Colonic mucosa (tissue), 4 donors: ENCODE measurements around the gene SCAMP3. TPM values are rescaled to one million over a fixed set of nuclear protein-coding genes. Genes with fewer than 3 reads are reported as not detected.

ENCODE experiments used
- DNase-seq: peaks from one replicate; pipeline ENCODE4 v3.0.0-alpha.2; 2020
- H3K27ac ChIP-seq: fragments of 200-600 bp; one replicate; pipeline ENCODE4 v1.8.0; 2021
- H3K27me3 ChIP-seq: fragments of 200-600 bp; one replicate; pipeline ENCODE4 v1.8.0; 2021
- H3K36me3 ChIP-seq: fragments of 200-600 bp; one replicate; pipeline ENCODE4 v1.8.0; 2021
- H3K4me1 ChIP-seq: fragments of 200-600 bp; one replicate; pipeline ENCODE4 v1.8.0; 2021; ENCODE audit warnings: mild to moderate bottlenecking
- H3K4me3 ChIP-seq: fragments of 200-600 bp; one replicate; pipeline ENCODE4 v1.8.0; 2021
- H3K9ac ChIP-seq, 2 donors: one replicate each; pipeline ENCODE4 v1.7.0; 2013; ENCODE audit warnings: control low read depth in 2 of 2, low read depth in 2 of 2, low read length in 2 of 2
- H3K9me3 ChIP-seq: fragments of 200-600 bp; one replicate; pipeline ENCODE4 v1.8.0; 2021
- intact Hi-C: fragments of 100-400 bp; cut with DNase I; formaldehyde crosslinking; loops from one replicate; pipeline ENCODE4 v1.14.1; 2022
- total RNA-seq, 2 donors: library from RNA; stranded (reverse); fragmentation: NEBNext Ultra II Directional in 1 of 2; extraction: Animal tissue kit (Norgen Biotek cat#: 25700) in 1 of 2; gene quantifications; one replicate each; pipeline ENCODE4 v1.2.1, GENCODE V29; 2021
- TF ChIP-seq, protein P1 (sequence below): fragments of 200-600 bp; IDR thresholded peaks from one replicate; pipeline ENCODE4 v1.8.0; 2022; ENCODE audit warnings: antibody characterized with exemption, mild to moderate bottlenecking
- donor health status: healthy.
- donor health status: DM: no; HTN: no; CAD: no.
- donor health status: DM: no; HTN: no; CAD: no.

Gene SCAMP3
- total RNA-seq, 2 donors from 2014 or later = 41.5 to 67.7 TPM

DNA sequence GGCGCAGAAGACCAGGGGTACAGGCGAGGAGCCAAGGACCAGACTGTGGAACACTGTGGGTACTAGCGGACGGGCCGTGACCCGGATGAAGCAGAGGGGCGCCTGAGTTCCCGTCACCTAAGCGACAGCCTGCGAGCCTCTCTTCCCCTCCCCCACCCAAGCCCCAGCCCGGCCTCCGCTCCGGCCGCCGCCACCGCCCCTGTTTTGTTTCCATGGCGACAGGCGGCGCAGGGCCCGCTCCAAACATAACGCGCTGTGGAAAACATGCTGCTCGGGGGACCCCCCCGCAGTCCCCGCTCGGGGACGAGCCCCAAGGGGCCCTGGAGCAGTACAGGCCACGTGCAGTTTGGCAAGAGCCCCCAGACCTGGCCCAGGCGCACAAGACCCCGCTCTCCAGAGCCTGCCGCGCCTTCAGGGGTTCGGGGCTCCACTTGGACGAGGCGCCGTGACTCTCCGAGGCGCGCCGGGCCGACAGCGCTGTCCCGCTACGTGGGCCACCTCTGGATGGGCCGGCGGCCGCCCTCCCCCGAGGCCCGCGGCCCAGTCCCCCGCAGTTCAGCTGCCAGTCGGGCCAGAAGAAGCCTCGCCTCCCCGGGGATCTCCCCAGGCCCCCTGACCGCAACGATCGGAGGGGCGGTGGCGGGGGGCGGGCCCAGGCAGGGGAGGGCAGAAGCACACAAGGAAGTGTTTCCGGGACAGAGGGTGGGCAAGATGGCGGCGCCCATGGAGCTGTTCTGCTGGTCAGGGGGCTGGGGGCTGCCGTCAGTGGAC, 53.4 kb downstream of the SCAMP3 start, which contains the start of gene MTX1:
TSS of gene MTX1 (plus strand) at position 155 of the 771 bp plus-strand sequence. CDS start at position 265, 110 bp downstream.
- TF ChIP-seq, protein P1, sequence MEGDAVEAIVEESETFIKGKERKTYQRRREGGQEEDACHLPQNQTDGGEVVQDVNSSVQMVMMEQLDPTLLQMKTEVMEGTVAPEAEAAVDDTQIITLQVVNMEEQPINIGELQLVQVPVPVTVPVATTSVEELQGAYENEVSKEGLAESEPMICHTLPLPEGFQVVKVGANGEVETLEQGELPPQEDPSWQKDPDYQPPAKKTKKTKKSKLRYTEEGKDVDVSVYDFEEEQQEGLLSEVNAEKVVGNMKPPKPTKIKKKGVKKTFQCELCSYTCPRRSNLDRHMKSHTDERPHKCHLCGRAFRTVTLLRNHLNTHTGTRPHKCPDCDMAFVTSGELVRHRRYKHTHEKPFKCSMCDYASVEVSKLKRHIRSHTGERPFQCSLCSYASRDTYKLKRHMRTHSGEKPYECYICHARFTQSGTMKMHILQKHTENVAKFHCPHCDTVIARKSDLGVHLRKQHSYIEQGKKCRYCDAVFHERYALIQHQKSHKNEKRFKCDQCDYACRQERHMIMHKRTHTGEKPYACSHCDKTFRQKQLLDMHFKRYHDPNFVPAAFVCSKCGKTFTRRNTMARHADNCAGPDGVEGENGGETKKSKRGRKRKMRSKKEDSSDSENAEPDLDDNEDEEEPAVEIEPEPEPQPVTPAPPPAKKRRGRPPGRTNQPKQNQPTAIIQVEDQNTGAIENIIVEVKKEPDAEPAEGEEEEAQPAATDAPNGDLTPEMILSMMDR = no peak
- Histone ChIP-seq H3K27ac (peak within 1 kb of the TSS; percentile 91), H3K9me3 (no peaks in the 10 kb centered on the region)

DNA sequence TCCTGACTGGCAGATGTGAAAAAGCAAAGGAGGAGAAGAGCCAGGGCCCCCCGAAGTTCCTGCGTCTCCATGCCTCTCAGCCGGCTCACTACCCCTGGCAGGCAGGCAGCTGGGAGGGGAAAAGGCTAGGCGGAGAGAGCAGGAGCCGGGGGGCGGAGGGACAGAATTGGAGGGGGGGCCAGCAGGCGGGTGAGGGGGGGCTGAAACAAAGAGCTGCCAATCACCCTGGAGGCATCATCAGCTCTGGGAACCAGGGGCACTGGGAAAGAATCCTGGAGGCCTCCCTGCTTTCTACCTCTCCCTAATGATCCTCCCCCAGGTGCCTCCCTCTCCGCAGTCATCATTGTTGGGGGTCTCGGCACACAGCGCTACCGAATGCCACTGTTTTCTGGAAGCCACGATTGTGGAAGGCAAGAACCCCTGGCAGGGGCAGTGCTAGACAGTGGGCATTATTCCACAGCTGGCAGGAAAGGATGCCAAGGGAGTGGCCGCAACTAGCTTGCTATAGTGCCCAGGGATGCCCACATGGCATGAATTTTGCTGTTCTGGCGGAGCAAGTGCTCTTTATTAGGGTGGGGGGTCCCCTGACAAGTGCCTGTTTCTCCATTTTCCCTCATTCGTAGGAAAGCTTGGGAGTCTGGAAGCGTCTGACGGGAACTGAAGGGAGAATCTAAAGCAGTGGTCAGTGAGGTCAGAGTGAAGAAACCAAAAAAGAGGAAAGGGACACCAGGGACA, 54.2 kb downstream of the SCAMP3 start, which contains the start of gene THBS3:
TSS of gene THBS3 (minus strand) at position 92 of the 735 bp plus-strand sequence. CDS start at position 71, 21 bp downstream.
- Histone ChIP-seq H3K4me3 (peak within 1 kb of the TSS; percentile 72), H3K9me3 (no peaks in the 10 kb centered on the region), H3K27me3 (no peaks in the 10 kb centered on the region), H3K4me1 (peaks cover 13% of the 10 kb centered on the region), H3K9ac (peak within 1 kb of the TSS; percentile 97 to 98), H3K27ac (peak within 1 kb of the TSS; percentile 91), H3K36me3 (no peaks in the 10 kb centered on the region)
- intact Hi-C loops = loop anchor here (2.0 kb wide), 1 partner anchor 19 kb away; no protein-coding TSS in a partner anchor
- peak; percentile 44 for DNase-seq
- TF ChIP-seq, protein P1 = no peak

More for the DNA sequence above, 53.4 kb downstream of the SCAMP3 start, which contains the start of gene MTX1:
- Histone ChIP-seq H3K9ac (peak within 1 kb of the TSS; percentile 97 to 98), H3K4me3 (peak within 1 kb of the TSS; percentile 72), H3K36me3 (no peaks in the 10 kb centered on the region), H3K4me1 (peaks cover 13% of the 10 kb centered on the region), H3K27me3 (no peaks in the 10 kb centered on the region)
- peak; percentile 90 for DNase-seq
- intact Hi-C loops = loop anchor here (2.0 kb wide), 1 partner anchor 18 kb away; no protein-coding TSS in a partner anchor

DNA sequence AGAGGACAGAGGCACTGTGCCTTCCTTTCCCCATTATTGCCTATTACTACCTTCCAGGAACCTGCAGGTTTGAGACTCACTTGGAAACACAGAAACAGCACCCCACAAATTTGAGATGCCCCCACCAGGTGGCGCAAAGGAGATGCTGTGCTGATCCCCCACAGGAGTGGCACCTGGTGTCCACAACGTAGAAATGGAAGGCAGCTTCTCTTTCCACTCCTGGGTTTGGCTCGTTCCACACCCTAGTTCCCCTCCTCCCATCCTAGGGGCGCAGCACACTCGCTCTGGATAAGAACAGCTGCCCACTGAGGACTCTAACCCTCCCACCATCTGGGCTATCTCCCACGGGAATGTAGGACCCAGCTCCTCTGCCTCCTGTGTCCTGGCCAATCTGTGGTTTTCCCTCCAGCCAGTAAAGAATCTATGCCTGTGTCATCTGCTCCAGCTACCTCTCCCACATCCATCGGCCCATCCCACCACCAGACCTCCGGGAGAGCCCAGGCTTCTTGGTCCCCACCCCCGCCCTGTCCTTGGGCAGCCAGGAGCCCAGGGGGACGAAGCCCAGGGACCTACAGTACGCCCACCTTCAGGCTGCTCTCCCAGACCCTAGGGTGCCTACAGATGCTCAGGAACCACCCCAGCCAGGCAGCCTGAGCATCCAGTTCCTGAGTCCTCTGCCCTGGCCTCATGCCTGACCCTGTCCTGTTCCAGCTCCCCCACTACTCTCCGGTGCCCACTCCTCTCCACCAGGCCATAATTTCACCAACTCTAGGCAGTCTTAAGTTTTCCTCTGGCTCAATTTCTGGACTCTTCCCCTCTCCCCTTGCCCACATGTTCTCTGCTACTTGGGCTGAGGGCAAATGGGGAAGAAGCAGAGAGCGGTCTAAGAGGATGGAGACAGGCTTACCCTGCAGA, 55.0 kb downstream of the SCAMP3 start:
- intact Hi-C loops = no loop called here
- DNase-seq = peak; percentile 94
- Histone ChIP-seq H3K9me3 (no peaks in the 10 kb centered on the region), H3K9ac (peak overlapping the region; percentile 38 to 97), H3K27me3 (no peaks in the 10 kb centered on the region), H3K4me3 (no peak overlapping the region), H3K4me1 (peaks cover 13% of the 10 kb centered on the region), H3K36me3 (no peaks in the 10 kb centered on the region), H3K27ac (peak overlapping the region; percentile 91)
- TF ChIP-seq, protein P1 = peak; percentile 86

Other genes with a start within 250 kb of the SCAMP3 start
- 1 to 10 TPM; 1.7 to 1.9 TPM for gene DCST2, start 228.6 kb downstream of the SCAMP3 start, total RNA-seq
- gene DCST1, start 228.5 kb downstream of the SCAMP3 start, total RNA-seq = not detected
- gene ADAM15, start 211.0 kb downstream of the SCAMP3 start, total RNA-seq = 100 to 1,000 TPM; 101 to 228 TPM
- 10 to 100 TPM; 26.1 to 27.2 TPM for gene EFNA4, start 198.6 kb downstream of the SCAMP3 start, total RNA-seq
- 10 to 100 TPM; 12.7 to 21.4 TPM for gene EFNA3, start 183.5 kb downstream of the SCAMP3 start, total RNA-seq
- gene EFNA1, start 134.5 kb downstream of the SCAMP3 start, total RNA-seq = 100 to 1,000 TPM in 1 of 2 donors, 10 to 100 TPM in 1; 61.3 to 125 TPM
- 100 to 1,000 TPM; 102 to 130 TPM for gene SLC50A1, start 126.5 kb downstream of the SCAMP3 start, total RNA-seq
- gene DPM3, start 121.8 kb downstream of the SCAMP3 start, total RNA-seq = 100 to 1,000 TPM; 149 to 182 TPM
- gene KRTCAP2, start 89.1 kb downstream of the SCAMP3 start, total RNA-seq = 100 to 1,000 TPM; 140 to 172 TPM
- gene TRIM46, start 88.5 kb downstream of the SCAMP3 start, total RNA-seq = under 1 TPM; 0.10 to 0.19 TPM
- gene THBS3, start 54.5 kb downstream of the SCAMP3 start, total RNA-seq = 10 to 100 TPM; 12.2 to 16.0 TPM
- gene MTX1, start 53.7 kb downstream of the SCAMP3 start, total RNA-seq = 10 to 100 TPM; 37.5 to 55.8 TPM
- gene ENTREP3, start 6.9 kb downstream of the SCAMP3 start, total RNA-seq = 10 to 100 TPM; 22.0 to 34.2 TPM
- gene CLK2, start 11.1 kb upstream of the SCAMP3 start, total RNA-seq = 10 to 100 TPM; 31.7 to 66.4 TPM
- 10 to 100 TPM; 12.4 to 12.8 TPM for gene HCN3, start 15.1 kb upstream of the SCAMP3 start, total RNA-seq
- 1 to 10 TPM; 1.6 to 2.9 TPM for gene PKLR, start 39.1 kb upstream of the SCAMP3 start, total RNA-seq
- 100 to 1,000 TPM; 300 to 501 TPM for gene FDPS, start 46.5 kb upstream of the SCAMP3 start, total RNA-seq
- gene RUSC1, start 58.5 kb upstream of the SCAMP3 start, total RNA-seq = 100 to 1,000 TPM in 1 of 2 donors, 10 to 100 TPM in 1; 68.4 to 113 TPM